NCI-H1092 treated with DMSO at 0.1 percent for 48 hours (cell line): ENCODE measurements around the gene FREM2.
A peak's percentile ranks its signal among the peaks of the same experiment; 100 is the strongest.

ENCODE experiments used
- DNase-seq: peaks from one replicate; lab custom pipeline; 2025; lab: John Stamatoyannopoulos, UW

Gene FREM2

GRCh38 chr13:38687246-38688229 lies 661 bp downstream of the FREM2 start:
- DNase-seq = peak; percentile 29

- DNase-seq = no peak
Measured at GRCh38 chr13:38688674-38689073, 1.8 kb downstream of the FREM2 start.

- DNase-seq = no peak
Measured at GRCh38 chr13:38690231-38690630, 3.4 kb downstream of the FREM2 start.

- DNase-seq = no peak
Measured at GRCh38 chr13:38693168-38693567, 6.3 kb downstream of the FREM2 start.

GRCh38 chr13:38693641-38694040 lies 6.8 kb downstream of the FREM2 start:
- no peak for DNase-seq

- no peak for DNase-seq
Measured at GRCh38 chr13:38697197-38697596, 10.3 kb downstream of the FREM2 start.

- DNase-seq = no peak
Measured at GRCh38 chr13:38697628-38698333, 10.9 kb downstream of the FREM2 start.

GRCh38 chr13:38700051-38700450 lies 13.2 kb downstream of the FREM2 start:
- no peak for DNase-seq

GRCh38 chr13:38702669-38703068 lies 15.8 kb downstream of the FREM2 start:
- DNase-seq = no peak

- DNase-seq = no peak
Measured at GRCh38 chr13:38703255-38703654, 16.4 kb downstream of the FREM2 start.

GRCh38 chr13:38705365-38705764 lies 18.5 kb downstream of the FREM2 start:
- DNase-seq = no peak

- DNase-seq = no peak
Measured at GRCh38 chr13:38707460-38707859, 20.6 kb downstream of the FREM2 start.

GRCh38 chr13:38713046-38713445 lies 26.2 kb downstream of the FREM2 start:
- DNase-seq = no peak

GRCh38 chr13:38718374-38718773 lies 31.5 kb downstream of the FREM2 start:
- DNase-seq = no peak

GRCh38 chr13:38730332-38730731 lies 43.5 kb downstream of the FREM2 start:
- no peak for DNase-seq

- no peak for DNase-seq
Measured at GRCh38 chr13:38733146-38733545, 46.3 kb downstream of the FREM2 start.

- no peak for DNase-seq
Measured at GRCh38 chr13:38735665-38736440, 49.0 kb downstream of the FREM2 start.

GRCh38 chr13:38743466-38743865 lies 56.6 kb downstream of the FREM2 start:
- no peak for DNase-seq

GRCh38 chr13:38752686-38753085 lies 65.8 kb downstream of the FREM2 start:
- DNase-seq = no peak

- DNase-seq = no peak
Measured at GRCh38 chr13:38753878-38754277, 67.0 kb downstream of the FREM2 start.

- peak; percentile 94 for DNase-seq
Measured at GRCh38 chr13:38755793-38756192, 68.9 kb downstream of the FREM2 start.

GRCh38 chr13:38758277-38758676 lies 71.4 kb downstream of the FREM2 start:
- DNase-seq = peak; percentile 43
